Activated naive CD4-positive, alpha-beta T cell treated with anti-CD3 and anti-CD28 coated beads, Interleukin-2, amount 50 U/mL, for 24 hours (primary cell): ENCODE measurements around the gene CRISP1.

ENCODE experiments used
- H3K27ac Mint-ChIP-seq: one replicate; pipeline ENCODE4 v1.8.0; 2021; ENCODE audit warnings: mild to moderate bottlenecking, mixed read lengths
- H3K27me3 Mint-ChIP-seq: one replicate; pipeline ENCODE4 v1.8.0; 2021; ENCODE audit warnings: mixed read lengths
- H3K36me3 Mint-ChIP-seq: one replicate; pipeline ENCODE4 v1.8.0; 2021; ENCODE audit warnings: mixed read lengths
- H3K4me1 Mint-ChIP-seq: one replicate; pipeline ENCODE4 v1.8.0; 2021; ENCODE audit warnings: mixed read lengths
- H3K4me3 Mint-ChIP-seq: one replicate; pipeline ENCODE4 v1.8.0; 2021; ENCODE audit warnings: mild to moderate bottlenecking, mixed read lengths
- H3K9me3 Mint-ChIP-seq: one replicate; pipeline ENCODE4 v1.8.0; 2021; ENCODE audit warnings: mixed read lengths

The CRISP1 gene

DNA sequence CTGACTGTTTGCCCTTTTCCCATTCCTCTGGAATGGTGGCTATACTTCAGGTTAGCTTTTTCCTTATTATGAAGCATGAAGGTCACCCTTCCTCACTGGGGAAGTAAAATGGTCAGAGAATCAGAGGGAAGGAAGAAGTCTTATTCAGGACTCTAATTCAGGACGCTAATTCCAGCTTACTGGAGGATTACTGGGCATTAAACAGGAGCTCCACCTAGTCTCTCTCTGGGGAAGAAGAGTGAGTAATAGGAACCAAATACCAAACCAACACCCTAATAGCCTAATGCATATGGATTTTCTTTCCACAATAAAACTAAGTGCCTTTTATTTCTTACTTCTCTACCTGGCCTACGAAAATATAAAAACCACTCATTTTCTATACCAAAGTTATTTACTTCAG, 10.1 kb downstream of the CRISP1 start:
- H3K27ac Mint-ChIP-seq: no peak overlapping the region
- no peak overlapping the region for H3K4me3 Mint-ChIP-seq
- H3K4me1 Mint-ChIP-seq: no peaks in the 10 kb centered on the region
- no peaks in the 10 kb centered on the region for H3K27me3 Mint-ChIP-seq
- H3K36me3 Mint-ChIP-seq: no peaks in the 10 kb centered on the region
- peaks cover 11% of the 10 kb centered on the region for H3K9me3 Mint-ChIP-seq

- no peak overlapping the region for H3K27ac Mint-ChIP-seq
- H3K27me3 Mint-ChIP-seq: no peaks in the 10 kb centered on the region
- no peaks in the 10 kb centered on the region for H3K36me3 Mint-ChIP-seq
- no peaks in the 10 kb centered on the region for H3K4me1 Mint-ChIP-seq
- no peak overlapping the region for H3K4me3 Mint-ChIP-seq
- peaks cover 5% of the 10 kb centered on the region for H3K9me3 Mint-ChIP-seq
Observed at GRCh38 chr6:49855221-49855620, 11.1 kb downstream of the CRISP1 start.

GRCh38 chr6:49852975-49853374, 13.4 kb downstream of the CRISP1 start:
- H3K36me3 Mint-ChIP-seq: no peaks in the 10 kb centered on the region
- no peak overlapping the region for H3K27ac Mint-ChIP-seq
- H3K4me3 Mint-ChIP-seq: no peak overlapping the region
- H3K27me3 Mint-ChIP-seq: no peaks in the 10 kb centered on the region
- no peaks in the 10 kb centered on the region for H3K4me1 Mint-ChIP-seq
- H3K9me3 Mint-ChIP-seq: no peaks in the 10 kb centered on the region

DNA sequence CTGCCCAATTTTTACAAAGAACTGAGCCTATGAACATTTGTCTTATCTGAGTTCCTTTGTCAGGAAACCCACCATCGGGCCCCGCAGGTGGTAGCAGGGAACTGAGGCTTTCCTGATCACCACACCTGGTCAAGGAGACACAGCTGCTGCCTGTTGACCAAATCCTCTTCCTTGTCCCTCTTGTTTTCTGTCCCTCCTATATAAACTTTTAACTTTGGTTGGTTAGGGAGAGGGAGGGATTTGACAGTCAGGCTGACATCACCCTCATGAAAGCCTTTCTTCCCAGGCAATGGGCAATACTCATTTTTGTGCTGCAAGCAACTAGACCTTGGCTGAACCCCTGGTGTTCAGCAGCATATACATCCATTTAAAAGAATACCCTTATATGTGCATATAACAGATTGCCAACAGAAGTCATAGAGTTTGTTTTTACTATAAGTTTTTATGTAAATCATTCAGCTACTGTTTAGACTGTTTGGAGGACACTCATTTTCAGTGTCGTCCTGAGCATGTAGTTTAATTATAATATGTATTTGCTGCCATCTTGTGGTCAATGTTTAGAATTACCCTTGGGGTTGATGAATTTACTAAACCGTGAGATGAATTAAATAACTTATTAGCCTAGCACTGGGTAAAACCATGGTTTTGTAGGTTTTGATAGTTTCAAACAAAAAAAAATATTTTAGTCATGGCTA, 17.0 kb downstream of the CRISP1 start:
- H3K4me1 Mint-ChIP-seq: no peaks in the 10 kb centered on the region
- H3K9me3 Mint-ChIP-seq: no peaks in the 10 kb centered on the region
- H3K27ac Mint-ChIP-seq: no peak overlapping the region
- H3K36me3 Mint-ChIP-seq: no peaks in the 10 kb centered on the region
- no peak overlapping the region for H3K4me3 Mint-ChIP-seq
- no peaks in the 10 kb centered on the region for H3K27me3 Mint-ChIP-seq

DNA sequence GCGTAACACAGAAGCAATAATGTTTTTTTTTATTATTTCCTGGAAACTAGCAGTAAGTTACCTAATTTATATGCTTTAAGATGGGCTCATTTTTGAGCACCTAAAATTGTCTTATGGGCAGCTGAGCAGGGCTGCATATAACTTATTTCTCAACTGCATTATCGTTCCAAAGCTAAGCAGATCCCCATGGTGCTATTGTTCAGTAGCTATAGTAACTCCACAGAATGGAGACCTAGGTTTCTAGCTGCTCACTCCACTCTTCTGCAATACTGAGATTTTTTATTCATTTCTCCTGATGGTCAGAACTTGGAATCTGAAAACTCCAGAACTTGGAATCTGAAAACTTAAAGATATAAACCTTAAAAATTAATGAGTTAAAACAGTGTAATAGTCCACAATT, 18.7 kb downstream of the CRISP1 start:
- Mint-ChIP-seq H3K27me3 (no peaks in the 10 kb centered on the region), H3K4me1 (no peaks in the 10 kb centered on the region), H3K27ac (no peak overlapping the region), H3K9me3 (no peaks in the 10 kb centered on the region), H3K36me3 (no peaks in the 10 kb centered on the region), H3K4me3 (no peak overlapping the region)

- Mint-ChIP-seq H3K4me1 (no peaks in the 10 kb centered on the region), H3K4me3 (no peak overlapping the region), H3K36me3 (no peaks in the 10 kb centered on the region), H3K27ac (no peak overlapping the region), H3K27me3 (no peaks in the 10 kb centered on the region), H3K9me3 (no peaks in the 10 kb centered on the region)
Observed at GRCh38 chr6:49847014-49847413, 19.3 kb downstream of the CRISP1 start.

DNA sequence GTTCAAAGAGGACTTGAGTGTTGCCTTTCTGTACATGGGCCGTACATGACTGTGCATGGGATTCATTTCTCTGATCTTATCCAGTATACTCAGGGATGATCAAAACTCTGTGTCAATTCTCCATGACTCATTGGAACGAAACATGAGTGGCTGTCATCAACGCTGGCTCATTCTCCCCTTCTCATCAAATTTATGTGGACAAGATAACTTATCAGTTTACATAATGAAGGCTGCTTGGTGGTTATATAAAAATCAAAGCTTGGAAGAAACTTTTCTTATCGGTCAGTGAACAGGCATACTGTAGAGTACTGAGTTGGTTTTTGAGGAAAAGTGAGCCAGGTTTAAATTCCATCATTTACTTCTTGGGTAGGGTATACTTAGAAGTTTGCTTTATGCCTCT, 24.9 kb downstream of the CRISP1 start:
- Mint-ChIP-seq H3K4me1 (no peaks in the 10 kb centered on the region), H3K27ac (no peak overlapping the region), H3K9me3 (no peaks in the 10 kb centered on the region), H3K27me3 (peaks cover 4% of the 10 kb centered on the region), H3K4me3 (no peak overlapping the region), H3K36me3 (no peaks in the 10 kb centered on the region)

GRCh38 chr6:49839957-49840356, 26.4 kb downstream of the CRISP1 start:
- Mint-ChIP-seq H3K4me1 (no peaks in the 10 kb centered on the region), H3K36me3 (no peaks in the 10 kb centered on the region), H3K27me3 (peaks cover 4% of the 10 kb centered on the region), H3K4me3 (no peak overlapping the region), H3K27ac (no peak overlapping the region), H3K9me3 (no peaks in the 10 kb centered on the region)

DNA sequence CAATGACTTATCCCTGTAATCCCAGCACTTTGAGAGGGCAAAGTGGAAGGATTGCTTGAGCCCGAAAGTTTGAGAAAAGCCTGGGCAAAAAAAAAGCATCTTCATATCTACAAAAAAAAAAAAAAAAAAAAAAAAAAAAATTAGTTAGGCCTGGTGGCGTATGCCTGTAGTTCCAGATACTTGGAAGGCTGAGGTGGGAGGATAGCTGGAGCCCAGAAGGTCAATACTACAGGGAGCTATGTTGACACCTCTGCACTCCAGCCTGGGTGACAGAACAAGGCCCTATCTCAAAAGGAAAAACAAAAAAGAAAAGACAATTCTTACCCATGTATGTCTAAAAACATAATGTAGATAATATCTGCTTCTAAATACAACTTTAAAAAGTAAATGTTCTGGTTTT, 27.2 kb downstream of the CRISP1 start:
- Mint-ChIP-seq H3K9me3 (no peaks in the 10 kb centered on the region), H3K27me3 (peaks cover 4% of the 10 kb centered on the region), H3K36me3 (no peaks in the 10 kb centered on the region), H3K4me3 (no peak overlapping the region), H3K27ac (no peak overlapping the region), H3K4me1 (no peaks in the 10 kb centered on the region)

DNA sequence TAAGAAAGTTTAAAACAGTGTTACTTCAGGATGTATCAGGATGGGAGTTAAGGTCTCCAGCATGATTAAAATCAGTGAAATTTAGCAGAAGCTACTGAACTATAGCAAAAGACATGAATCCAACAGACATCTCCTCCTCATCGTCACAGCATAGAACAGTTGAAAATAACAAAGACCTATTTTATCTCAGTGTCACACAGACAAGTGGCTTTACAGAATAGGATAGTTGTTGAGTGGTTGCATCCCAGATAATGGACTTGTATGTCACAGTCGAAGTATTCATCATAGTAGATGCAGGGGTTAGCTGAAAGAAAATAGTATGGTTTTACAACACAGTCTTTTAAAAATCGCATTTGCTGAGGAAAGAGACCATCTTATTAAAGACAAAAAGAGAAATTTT, 31.2 kb downstream of the CRISP1 start:
- Mint-ChIP-seq H3K36me3 (no peaks in the 10 kb centered on the region), H3K4me1 (no peaks in the 10 kb centered on the region), H3K4me3 (no peak overlapping the region), H3K27me3 (peaks cover 4% of the 10 kb centered on the region), H3K9me3 (no peaks in the 10 kb centered on the region), H3K27ac (no peak overlapping the region)

- no peaks in the 10 kb centered on the region for H3K4me1 Mint-ChIP-seq
- peaks cover 4% of the 10 kb centered on the region for H3K27me3 Mint-ChIP-seq
- H3K9me3 Mint-ChIP-seq: no peaks in the 10 kb centered on the region
- no peaks in the 10 kb centered on the region for H3K36me3 Mint-ChIP-seq
- H3K27ac Mint-ChIP-seq: no peak overlapping the region
- no peak overlapping the region for H3K4me3 Mint-ChIP-seq
Observed at GRCh38 chr6:49833386-49833785, 32.9 kb downstream of the CRISP1 start.

GRCh38 chr6:49826743-49827406, 39.5 kb downstream of the CRISP1 start:
- Mint-ChIP-seq H3K27me3 (no peaks in the 10 kb centered on the region), H3K4me3 (no peak overlapping the region), H3K4me1 (no peaks in the 10 kb centered on the region), H3K36me3 (no peaks in the 10 kb centered on the region), H3K9me3 (no peaks in the 10 kb centered on the region), H3K27ac (no peak overlapping the region)

DNA sequence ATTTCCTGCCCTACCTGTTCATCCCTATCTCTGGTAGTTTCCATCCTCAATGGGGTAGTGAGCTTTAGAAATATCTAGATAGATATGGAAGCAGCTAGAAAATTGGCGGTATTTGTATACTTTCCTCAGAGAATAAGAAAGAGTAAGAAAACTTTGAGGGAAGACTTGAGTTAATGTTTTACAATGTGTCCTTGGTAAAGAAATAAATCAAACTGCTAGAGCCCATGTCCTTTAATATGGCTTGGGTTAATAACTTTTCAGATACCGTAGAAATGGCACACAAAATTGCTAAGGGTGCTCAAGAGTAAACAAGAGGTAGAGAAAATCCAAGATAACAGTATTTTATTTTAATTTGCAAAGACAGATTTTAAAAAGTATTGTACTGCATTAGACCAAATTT, 51.2 kb downstream of the CRISP1 start:
- no peak overlapping the region for H3K27ac Mint-ChIP-seq
- H3K9me3 Mint-ChIP-seq: no peaks in the 10 kb centered on the region
- no peaks in the 10 kb centered on the region for H3K27me3 Mint-ChIP-seq
- no peak overlapping the region for H3K4me3 Mint-ChIP-seq
- no peaks in the 10 kb centered on the region for H3K4me1 Mint-ChIP-seq
- no peaks in the 10 kb centered on the region for H3K36me3 Mint-ChIP-seq

GRCh38 chr6:49813248-49813647, 53.1 kb downstream of the CRISP1 start:
- Mint-ChIP-seq H3K36me3 (no peaks in the 10 kb centered on the region), H3K4me3 (no peak overlapping the region), H3K4me1 (no peaks in the 10 kb centered on the region), H3K27me3 (no peaks in the 10 kb centered on the region), H3K27ac (no peak overlapping the region), H3K9me3 (no peaks in the 10 kb centered on the region)

GRCh38 chr6:49806145-49806544, 60.2 kb downstream of the CRISP1 start:
- Mint-ChIP-seq H3K27me3 (no peaks in the 10 kb centered on the region), H3K4me1 (no peaks in the 10 kb centered on the region), H3K27ac (no peak overlapping the region), H3K4me3 (no peak overlapping the region), H3K36me3 (no peaks in the 10 kb centered on the region), H3K9me3 (no peaks in the 10 kb centered on the region)

- Mint-ChIP-seq H3K27ac (no peak overlapping the region), H3K36me3 (no peaks in the 10 kb centered on the region), H3K4me3 (no peak overlapping the region), H3K4me1 (no peaks in the 10 kb centered on the region), H3K9me3 (no peaks in the 10 kb centered on the region), H3K27me3 (no peaks in the 10 kb centered on the region)
Observed at GRCh38 chr6:49805246-49805645, 61.1 kb downstream of the CRISP1 start.

GRCh38 chr6:49801525-49801924, 64.8 kb downstream of the CRISP1 start:
- H3K4me3 Mint-ChIP-seq: no peak overlapping the region
- no peaks in the 10 kb centered on the region for H3K27me3 Mint-ChIP-seq
- H3K4me1 Mint-ChIP-seq: no peaks in the 10 kb centered on the region
- H3K9me3 Mint-ChIP-seq: no peaks in the 10 kb centered on the region
- H3K36me3 Mint-ChIP-seq: no peaks in the 10 kb centered on the region
- no peak overlapping the region for H3K27ac Mint-ChIP-seq
